GM12864 (cell line): ENCODE data around the gene MAP2.

Experiments used
- DNase-seq: peaks from one replicate; pipeline ENCODE4 v3.0.0-alpha.2; 2011; ENCODE audit warnings: low read depth
- H3K4me3 ChIP-seq: 2 replicates; pipeline ENCODE4 v1.5.1; 2011; ENCODE audit warnings: mild to moderate bottlenecking, low read depth, low read length, control low read depth
- CTCF ChIP-seq: IDR thresholded peaks from 2 replicates; pipeline ENCODE4 v1.5.1; 2011; ENCODE audit warnings: low read depth, mild to moderate bottlenecking, moderate library complexity, low read length, control low read depth, inconsistent platforms; ENCODE audit errors: missing control alignments

The MAP2 gene

GRCh38 chr2:209680596-209680995 lies 256.7 kb downstream of the MAP2 start:
- DNase-seq = no peak
- TF ChIP-seq CTCF = no peak
- H3K4me3 ChIP-seq = no peak overlapping the region

- no peak for TF ChIP-seq CTCF
- DNase-seq = no peak
Observed at GRCh38 chr2:209681201-209681735, 257.4 kb downstream of the MAP2 start.

GRCh38 chr2:209682646-209683045 lies 258.8 kb downstream of the MAP2 start:
- no peak overlapping the region for H3K4me3 ChIP-seq
- DNase-seq = no peak
- TF ChIP-seq CTCF = no peak

More at GRCh38 chr2:209681201-209681735, 257.4 kb downstream of the MAP2 start:
- H3K4me3 ChIP-seq = no peak overlapping the region

- TF ChIP-seq CTCF = no peak
- no peak for DNase-seq
- no peak overlapping the region for H3K4me3 ChIP-seq
Observed at GRCh38 chr2:209685340-209685739, 261.5 kb downstream of the MAP2 start.

GRCh38 chr2:209685963-209686362 lies 262.1 kb downstream of the MAP2 start:
- H3K4me3 ChIP-seq = no peak overlapping the region
- TF ChIP-seq CTCF = no peak
- no peak for DNase-seq

- H3K4me3 ChIP-seq = no peak overlapping the region
- DNase-seq = no peak
- TF ChIP-seq CTCF = no peak
Observed at GRCh38 chr2:209686448-209686847, 262.6 kb downstream of the MAP2 start.

- no peak overlapping the region for H3K4me3 ChIP-seq
- no peak for DNase-seq
- no peak for TF ChIP-seq CTCF
Observed at GRCh38 chr2:209687323-209687969, 263.6 kb downstream of the MAP2 start.
